Lung (tissue), 12 donors: ENCODE results near the gene GFRA1. TPM values are rescaled to one million over a fixed set of nuclear protein-coding genes. Genes with fewer than 3 reads are reported as not detected.

Experiments used
- ATAC-seq: fragments of 200-7000 bp; cut with Tn5 transposase; one replicate; pipeline ENCODE4 v1.9.1; 2020; ENCODE audit warnings: moderate number of reproducible peaks; ENCODE audit not compliant: insufficient read depth, low FRiP score
- DNase-seq, 3 donors: peaks; one replicate each; pipeline ENCODE4 v3.0.0-alpha.2; 2013 to 2017
- H3K27ac ChIP-seq, 2 donors: one replicate each; pipeline ENCODE4 v1.5.1; 2013; ENCODE audit warnings: mild to moderate bottlenecking in 2 of 2, moderate library complexity in 2 of 2, control low read depth in 1 of 2, inconsistent platforms in 1 of 2, low read depth in 1 of 2, low read length in 1 of 2
- H3K27me3 ChIP-seq, 3 donors: one replicate each; pipeline ENCODE4 v1.5.1; 2013; ENCODE audit warnings: low read length in 2 of 3; ENCODE audit not compliant: control insufficient read depth in 3 of 3, insufficient read depth in 3 of 3
- H3K36me3 ChIP-seq, 4 donors: one replicate each; pipeline ENCODE4 v1.5.1; 2013; ENCODE audit warnings: low read length in 4 of 4, mild to moderate bottlenecking in 1 of 4, moderate library complexity in 1 of 4; ENCODE audit not compliant: control insufficient read depth in 4 of 4, insufficient read depth in 4 of 4
- H3K4me1 ChIP-seq, 5 donors: one replicate each; pipeline ENCODE4 v1.5.1; 2013; ENCODE audit warnings: low read length in 5 of 5, mild to moderate bottlenecking in 2 of 5, moderate library complexity in 1 of 5; ENCODE audit not compliant: control insufficient read depth in 5 of 5, insufficient read depth in 5 of 5
- H3K4me3 ChIP-seq: one replicate; pipeline ENCODE4 v1.5.1; 2013; ENCODE audit warnings: mild to moderate bottlenecking, control low read depth, moderate library complexity
- H3K9ac ChIP-seq, 2 donors: one replicate each; pipeline ENCODE4 v1.5.1; 2013; ENCODE audit warnings: low read length in 2 of 2, control low read depth in 1 of 2; ENCODE audit not compliant: insufficient read depth in 1 of 2
- H3K9me3 ChIP-seq, 4 donors: one replicate each; pipeline ENCODE4 v1.5.1; 2013; ENCODE audit warnings: low read length in 3 of 4, mild to moderate bottlenecking in 1 of 4, moderate library complexity in 1 of 4; ENCODE audit not compliant: control insufficient read depth in 4 of 4, insufficient read depth in 3 of 4
- WGBS, 2 donors: extraction: QIAGEN DNeasy Blood & Tissue Kit; methylation state at CpG; one replicate each; pipeline ENCODE4 v1.1.7; 2013; 5-methylcytosine and 5-hydroxymethylcytosine counted together
- polyA plus RNA-seq, 2 donors: library from polyadenylated mRNA; stranded (reverse); fragments of 200-250 nt; gene quantifications; one replicate each; pipeline ENCODE4 v1.2.1, GENCODE V29; 2013
- total RNA-seq, 2 donors: library from RNA; depleted of rRNA in 1 of 2; stranded (reverse); fragments of >200 nt in 1 of 2; gene quantifications; one replicate each; pipeline ENCODE4 v1.2.1, GENCODE V29; 2014 to 2021
- TF ChIP-seq, protein P1 (sequence below): IDR thresholded peaks from 2 replicates; pipeline ENCODE4 v1.5.1; 2012; ENCODE audit warnings: mild to moderate bottlenecking; ENCODE audit errors: control extremely low read depth, extremely low read depth
- donor health status: control.
- donor health status: control.
- donor health status: Bipolar disorder and iron deficiency.
- donor health status: healthy.
- donor health status: DM: yes; HTN: yes; CAD: no.

GFRA1 gene
- total and polyA plus RNA-seq, 4 donors = 0.51 to 30.4 (median 1.4) TPM

DNA sequence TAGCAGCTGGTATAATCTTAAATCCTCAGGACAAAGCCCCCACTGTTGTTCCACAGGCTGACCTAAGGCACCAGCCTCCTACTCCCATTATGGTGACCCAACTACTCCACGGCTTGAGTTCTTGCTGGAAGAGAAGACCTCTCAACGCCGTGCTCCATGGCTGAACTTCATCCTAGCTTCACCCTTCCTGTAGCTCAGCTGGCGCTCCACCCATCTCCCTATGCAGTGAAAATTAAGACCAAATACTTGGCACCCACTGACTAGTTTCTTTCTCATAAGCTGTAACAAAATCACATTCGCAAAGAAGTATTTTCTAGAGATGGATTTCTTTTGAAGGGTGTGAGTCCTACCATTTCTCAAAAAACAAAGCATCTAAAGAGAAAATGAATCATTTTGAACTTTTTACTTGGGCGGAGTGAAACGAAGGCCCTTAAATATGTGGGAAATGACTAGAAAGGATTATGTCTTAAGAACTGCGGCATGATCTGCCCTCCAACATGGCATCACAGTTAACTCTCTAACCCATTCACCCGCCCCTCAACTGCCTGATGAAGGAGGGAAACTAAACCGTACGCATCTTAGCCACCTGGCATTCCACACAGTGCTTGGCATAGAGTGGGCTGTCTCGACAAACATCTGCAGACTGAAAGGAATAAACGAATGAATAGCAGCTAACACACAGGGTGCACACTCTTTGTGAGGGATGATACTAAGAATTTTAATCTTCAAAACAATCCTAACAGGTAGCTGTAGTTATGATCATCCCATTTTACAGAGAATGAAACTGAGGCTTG lies 32.7 kb downstream of the GFRA1 start:
- Histone ChIP-seq H3K27me3 (no peaks in the 10 kb centered on the region), H3K36me3 (no peaks in the 10 kb centered on the region), H3K9ac (no peak overlapping the region), H3K4me3 (no peak overlapping the region), H3K4me1 (peaks cover 0 to 7% (median 0%) of the 10 kb centered on the region in 5 donors), H3K9me3 (peaks cover 0 to 2% (median 0%) of the 10 kb centered on the region in 4 donors), H3K27ac (no peak overlapping the region)
- no peak for ATAC-seq
- TF ChIP-seq, protein P1, sequence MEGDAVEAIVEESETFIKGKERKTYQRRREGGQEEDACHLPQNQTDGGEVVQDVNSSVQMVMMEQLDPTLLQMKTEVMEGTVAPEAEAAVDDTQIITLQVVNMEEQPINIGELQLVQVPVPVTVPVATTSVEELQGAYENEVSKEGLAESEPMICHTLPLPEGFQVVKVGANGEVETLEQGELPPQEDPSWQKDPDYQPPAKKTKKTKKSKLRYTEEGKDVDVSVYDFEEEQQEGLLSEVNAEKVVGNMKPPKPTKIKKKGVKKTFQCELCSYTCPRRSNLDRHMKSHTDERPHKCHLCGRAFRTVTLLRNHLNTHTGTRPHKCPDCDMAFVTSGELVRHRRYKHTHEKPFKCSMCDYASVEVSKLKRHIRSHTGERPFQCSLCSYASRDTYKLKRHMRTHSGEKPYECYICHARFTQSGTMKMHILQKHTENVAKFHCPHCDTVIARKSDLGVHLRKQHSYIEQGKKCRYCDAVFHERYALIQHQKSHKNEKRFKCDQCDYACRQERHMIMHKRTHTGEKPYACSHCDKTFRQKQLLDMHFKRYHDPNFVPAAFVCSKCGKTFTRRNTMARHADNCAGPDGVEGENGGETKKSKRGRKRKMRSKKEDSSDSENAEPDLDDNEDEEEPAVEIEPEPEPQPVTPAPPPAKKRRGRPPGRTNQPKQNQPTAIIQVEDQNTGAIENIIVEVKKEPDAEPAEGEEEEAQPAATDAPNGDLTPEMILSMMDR = no peak
- DNase-seq = no peak
- WGBS, 2 donors = 91% methylated on average over 13 of the region's 13 CpGs

DNA sequence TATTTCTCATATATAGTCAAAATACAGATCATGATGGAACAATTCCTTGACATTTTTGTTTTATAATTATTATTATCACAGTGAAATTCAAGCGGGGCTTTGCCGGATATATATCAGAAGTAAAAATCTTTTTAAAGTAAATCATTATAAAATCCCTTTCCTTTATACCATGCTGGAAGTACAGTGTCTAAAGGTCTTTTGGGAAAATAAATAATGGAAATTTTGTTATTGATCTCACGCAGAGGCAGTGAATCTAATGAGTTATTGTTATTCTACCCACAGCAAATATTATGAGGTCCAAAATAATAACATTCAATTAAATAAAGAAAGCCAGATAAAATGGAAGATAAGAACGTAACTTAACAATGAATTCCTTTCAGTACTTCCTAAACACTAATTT lies 33.8 kb downstream of the GFRA1 start:
- Histone ChIP-seq H3K9ac (no peak overlapping the region), H3K36me3 (no peaks in the 10 kb centered on the region), H3K27ac (no peak overlapping the region), H3K4me3 (no peak overlapping the region), H3K27me3 (no peaks in the 10 kb centered on the region), H3K9me3 (peaks cover 0 to 2% (median 0%) of the 10 kb centered on the region in 4 donors), H3K4me1 (peaks cover 0 to 7% (median 0%) of the 10 kb centered on the region in 5 donors)
- DNase-seq = no peak
- TF ChIP-seq, protein P1 = no peak
- 83 to 88% methylated on average over 4 of the region's 4 CpGs for WGBS, 2 donors
- ATAC-seq = no peak

DNA sequence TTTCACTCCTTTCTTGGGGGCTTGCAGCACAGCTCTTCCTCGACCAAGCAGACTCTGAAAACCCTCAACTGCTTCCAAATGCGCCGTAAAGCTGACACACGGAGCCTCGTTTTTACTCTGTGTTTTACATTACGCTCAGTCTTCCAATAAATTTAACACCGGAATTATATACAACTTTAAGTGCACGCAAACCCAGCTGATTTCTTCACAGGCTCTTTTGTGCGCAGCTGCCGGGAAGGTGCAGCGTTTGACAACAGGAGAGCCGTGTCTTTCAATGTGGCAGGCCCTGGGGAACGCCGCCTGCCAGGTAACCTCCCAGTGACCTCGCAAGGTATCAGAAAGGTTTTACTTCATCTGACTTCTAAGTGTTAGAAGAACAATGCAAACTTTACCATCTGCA lies 35.0 kb downstream of the GFRA1 start:
- no peak for DNase-seq
- H3K36me3 ChIP-seq = no peaks in the 10 kb centered on the region
- H3K27ac ChIP-seq = no peak overlapping the region
- ATAC-seq = no peak
- TF ChIP-seq, protein P1 = no peak
- no peaks in the 10 kb centered on the region for H3K27me3 ChIP-seq
- peaks cover 0 to 2% (median 0%) of the 10 kb centered on the region in 4 donors for H3K9me3 ChIP-seq
- 69 to 81% methylated on average over 15 of the region's 15 CpGs for WGBS, 2 donors
- peaks cover 0 to 7% (median 0%) of the 10 kb centered on the region in 5 donors for H3K4me1 ChIP-seq
- H3K4me3 ChIP-seq = no peak overlapping the region
- H3K9ac ChIP-seq = no peak overlapping the region

DNA sequence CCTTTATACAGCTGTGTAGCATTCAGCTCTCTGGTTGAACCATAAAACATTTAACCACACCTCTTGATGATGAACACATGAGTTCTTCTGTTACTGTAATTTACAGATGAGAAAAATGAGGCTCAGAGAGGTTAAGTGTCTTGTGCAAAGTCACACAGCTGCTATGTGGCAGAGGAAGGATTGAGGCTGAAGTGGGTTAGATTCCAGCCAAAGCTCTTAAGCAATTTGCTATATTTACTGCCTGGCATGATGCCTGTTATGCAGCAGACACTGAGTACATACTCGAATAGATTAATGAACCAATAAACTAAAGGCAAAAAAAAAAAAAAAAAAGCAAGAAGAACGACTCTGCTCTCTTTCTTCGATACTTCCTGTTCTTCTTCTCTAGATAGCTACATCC lies 35.7 kb downstream of the GFRA1 start:
- Histone ChIP-seq H3K4me1 (peaks cover 0 to 13% (median 3%) of the 10 kb centered on the region in 5 donors), H3K27ac (no peak overlapping the region), H3K36me3 (no peaks in the 10 kb centered on the region), H3K9me3 (peaks cover 0 to 2% (median 0%) of the 10 kb centered on the region in 4 donors), H3K27me3 (no peaks in the 10 kb centered on the region), H3K4me3 (no peak overlapping the region), H3K9ac (no peak overlapping the region)
- WGBS, 2 donors = 40 to 58% methylated on average over 3 of the region's 3 CpGs
- TF ChIP-seq, protein P1 = no peak
- ATAC-seq = no peak
- DNase-seq = peak in 2 of 3 donors; percentile 48 to 58
